HG03139 (cell line): ENCODE data around the gene ADGRA1.

Source experiments
- ATAC-seq: cut with Tn5 transposase; IDR thresholded peaks from one replicate; pipeline ENCODE4 v1.9.1; 2021; ENCODE audit not compliant: unreplicated experiment

The ADGRA1 gene

GRCh38 chr10:133056001-133056400 is 31.7 kb upstream of the ADGRA1 start:
- no peak for ATAC-seq

GRCh38 chr10:133056651-133057178 is 31.0 kb upstream of the ADGRA1 start:
- no peak for ATAC-seq

- no peak for ATAC-seq
These were observed 29.2 kb upstream of the ADGRA1 start for GRCh38 chr10:133058331-133059092.

- no peak for ATAC-seq
These were observed 28.6 kb upstream of the ADGRA1 start for GRCh38 chr10:133059093-133059470.

DNA sequence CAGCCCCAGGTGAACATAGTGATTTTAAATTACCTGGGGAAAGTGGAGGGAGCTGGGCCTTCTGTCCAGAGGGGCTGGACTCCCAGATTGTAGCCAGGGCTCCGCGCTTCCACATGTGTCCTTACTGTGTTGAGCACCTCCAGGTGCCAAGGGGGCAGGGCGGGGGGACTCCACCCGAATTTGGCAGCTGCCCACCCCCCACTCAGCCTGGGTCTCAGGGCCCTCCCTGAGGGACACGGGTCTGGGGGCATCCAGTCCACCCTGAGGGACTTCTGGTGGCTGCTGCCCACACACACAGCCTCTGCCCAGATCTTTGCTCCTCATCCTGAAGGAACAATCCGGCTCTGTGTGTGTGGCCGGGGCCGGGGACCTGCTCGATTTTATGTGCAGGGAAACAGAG is 28.2 kb upstream of the ADGRA1 start:
- ATAC-seq, result no peak

GRCh38 chr10:133060022-133060421 is 27.7 kb upstream of the ADGRA1 start:
- no peak for ATAC-seq

GRCh38 chr10:133060466-133060865 is 27.3 kb upstream of the ADGRA1 start:
- no peak for ATAC-seq

GRCh38 chr10:133060881-133061280 is 26.8 kb upstream of the ADGRA1 start:
- no peak for ATAC-seq

GRCh38 chr10:133061296-133062038 is 26.3 kb upstream of the ADGRA1 start:
- ATAC-seq, result no peak

- no peak for ATAC-seq
These were observed 25.6 kb upstream of the ADGRA1 start for GRCh38 chr10:133062085-133062484.

GRCh38 chr10:133062635-133063034 is 25.1 kb upstream of the ADGRA1 start:
- no peak for ATAC-seq

GRCh38 chr10:133067149-133068105 is 20.3 kb upstream of the ADGRA1 start:
- ATAC-seq, result no peak

- ATAC-seq, result no peak
These were observed 19.4 kb upstream of the ADGRA1 start for GRCh38 chr10:133068111-133069032.

DNA sequence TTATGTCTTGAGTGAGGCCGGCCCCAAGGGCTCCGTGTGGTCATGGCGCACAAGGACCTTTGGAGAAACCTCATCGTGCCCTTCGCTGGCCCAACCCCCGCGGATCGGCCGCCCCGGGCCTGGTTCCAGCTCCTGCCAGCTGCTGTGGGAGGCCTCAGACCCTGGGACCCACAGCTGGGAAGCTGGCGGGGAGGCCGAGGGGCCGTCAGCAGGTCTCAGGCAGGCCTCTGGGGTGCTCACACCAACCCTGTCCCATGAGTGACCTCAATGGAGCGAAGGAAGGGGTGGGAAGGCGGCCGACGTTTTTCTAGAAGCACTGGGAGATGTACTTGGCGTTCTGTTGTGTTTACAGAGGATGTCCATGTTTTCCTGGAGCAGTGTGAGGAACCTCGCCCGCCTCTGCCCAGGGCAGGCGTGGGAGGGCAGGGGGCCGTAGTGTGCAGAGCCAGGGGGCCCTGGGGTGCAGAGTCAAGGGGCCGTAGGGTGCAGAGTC is 18.6 kb upstream of the ADGRA1 start:
- no peak for ATAC-seq

- ATAC-seq, result no peak
These were observed 17.3 kb upstream of the ADGRA1 start for GRCh38 chr10:133070405-133070804.

- no peak for ATAC-seq
These were observed 16.9 kb upstream of the ADGRA1 start for GRCh38 chr10:133070810-133071209.

- ATAC-seq, result no peak
These were observed 16.0 kb upstream of the ADGRA1 start for GRCh38 chr10:133071733-133072132.

DNA sequence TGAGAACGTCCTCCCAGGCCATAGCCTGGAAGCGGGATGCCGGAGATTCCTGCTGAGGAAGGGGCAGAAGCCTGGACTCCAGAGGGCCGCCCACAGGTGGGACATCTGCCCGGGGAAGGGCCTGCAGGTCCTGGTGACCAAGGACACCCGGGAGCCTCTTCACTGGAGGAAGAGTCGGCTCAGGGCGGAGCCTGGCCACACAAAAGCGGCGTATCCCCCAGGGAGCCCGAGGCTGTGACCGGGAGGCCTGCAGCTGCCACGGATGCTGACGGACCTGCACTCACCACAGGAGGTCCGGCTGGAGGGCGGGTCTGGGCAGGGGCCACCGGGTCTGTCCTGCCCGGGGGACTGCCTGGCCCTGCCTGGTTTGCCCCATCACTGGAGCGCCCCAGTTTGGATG is 15.5 kb upstream of the ADGRA1 start:
- ATAC-seq, result no peak

GRCh38 chr10:133072720-133073390 is 14.9 kb upstream of the ADGRA1 start:
- no peak for ATAC-seq
